Activated CD4-positive, alpha-beta T cell treated with anti-CD3 and anti-CD28 coated beads for 24 hours (primary cell): Measurements from ENCODE around the gene CCDC47.
A peak's percentile ranks its signal among the peaks of the same experiment; 100 is the strongest.

Source experiments
- DNase-seq, 2 donors: peaks; one replicate each; pipeline ENCODE4 v3.0.0-alpha.2; 2020; ENCODE audit warnings: low read depth in 2 of 2

CCDC47 gene

GRCh38 chr17:63698886-63699637, 74.3 kb downstream of the CCDC47 start:
- DNase-seq, result peak; percentile 54 to 61

GRCh38 chr17:63698381-63698885, 75.0 kb downstream of the CCDC47 start:
- DNase-seq, result no peak

- peak; percentile 66 for DNase-seq
Measured at GRCh38 chr17:63697341-63698286, 75.8 kb downstream of the CCDC47 start.

- no peak for DNase-seq
Measured at GRCh38 chr17:63696381-63696961, 76.9 kb downstream of the CCDC47 start.

GRCh38 chr17:63695889-63696288, 77.5 kb downstream of the CCDC47 start:
- DNase-seq, result no peak
